HEK293T (cell line): Measurements from ENCODE around the gene PRKCZ.

Experiments
- BHLHE40 ChIP-seq: fragments of 450-650 bp; IDR thresholded peaks from 2 replicates; pipeline ENCODE4 v1.6.1; 2016; ENCODE audit warnings: mild to moderate bottlenecking, moderate library complexity, borderline replicate concordance
- CTBP1 ChIP-seq: fragments of 450-650 bp; IDR thresholded peaks from 2 replicates; pipeline ENCODE4 v1.6.1; 2016; ENCODE audit warnings: borderline replicate concordance
- ELF4 ChIP-seq: fragments of 450-650 bp; IDR thresholded peaks from 2 replicates; pipeline ENCODE4 v1.6.1; 2017; ENCODE audit warnings: antibody characterized with exemption
- FOXA1 ChIP-seq: fragments of 450-650 bp; IDR thresholded peaks from 2 replicates; pipeline ENCODE4 v1.6.1; 2016; ENCODE audit warnings: mild to moderate bottlenecking
- FOXK2 ChIP-seq: fragments of 450-650 bp; IDR thresholded peaks from 2 replicates; pipeline ENCODE4 v1.6.1; 2016; ENCODE audit warnings: mild to moderate bottlenecking
- FOXM1 ChIP-seq: fragments of 450-650 bp; IDR thresholded peaks from 2 replicates; pipeline ENCODE4 v1.6.1; 2017; ENCODE audit warnings: mild to moderate bottlenecking, borderline replicate concordance
- HDGF ChIP-seq: fragments of 450-650 bp; IDR thresholded peaks from 2 replicates; pipeline ENCODE4 v1.6.1; 2017; ENCODE audit warnings: antibody characterized with exemption, borderline replicate concordance
- SP1 ChIP-seq: fragments of 450-650 bp; IDR thresholded peaks from 2 replicates; pipeline ENCODE4 v1.6.1; 2017
- TARDBP ChIP-seq: fragments of 450-650 bp; IDR thresholded peaks from 2 replicates; pipeline ENCODE4 v1.6.1; 2016

DNA sequence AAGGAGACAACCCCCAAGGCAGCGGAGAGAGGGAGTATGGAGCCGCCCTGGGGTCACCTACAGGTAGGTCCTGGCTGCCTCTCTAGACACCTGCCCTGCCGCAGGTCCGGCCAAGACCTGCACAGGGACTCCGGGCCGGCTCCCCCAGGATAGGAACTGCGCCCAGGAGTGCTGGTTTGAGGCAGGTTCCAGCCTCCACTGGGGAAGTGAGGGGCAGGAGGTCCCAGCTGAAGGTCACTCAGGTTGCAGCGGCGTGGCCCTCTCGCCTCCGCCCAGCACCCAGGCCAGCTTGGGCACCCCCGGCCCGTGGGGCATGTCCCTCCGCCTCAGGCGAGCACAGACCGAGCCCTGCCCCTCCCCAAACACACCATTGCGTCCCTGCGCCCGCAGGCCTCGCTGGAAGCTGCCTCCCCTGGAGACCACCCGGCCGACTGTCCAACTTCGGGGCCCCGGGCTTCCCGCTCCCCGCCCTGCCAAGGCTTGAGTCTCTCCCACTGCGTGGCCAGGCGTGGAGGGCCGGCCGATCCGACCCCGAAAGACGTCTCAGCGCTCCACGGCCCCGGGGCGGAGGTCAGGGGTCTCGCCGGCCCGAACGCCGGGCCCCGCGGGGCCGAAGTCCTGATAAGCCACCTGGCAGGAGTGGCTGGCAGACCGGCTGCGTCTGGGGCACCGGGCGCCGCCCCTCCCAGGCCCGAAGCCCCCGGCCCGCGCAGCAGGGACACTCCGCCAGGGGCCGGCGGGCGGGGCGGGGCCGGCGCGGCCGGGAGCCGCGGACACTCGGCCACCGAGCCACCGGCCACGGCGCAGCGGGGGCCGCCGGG, 176.5 kb downstream of the PRKCZ start:
- no peak for TF ChIP-seq HDGF
- TF ChIP-seq ELF4, result no peak
- TF ChIP-seq CTBP1, result no peak
- TF ChIP-seq TARDBP, result no peak
- no peak; the same call in 1 of the 2 replicates for TF ChIP-seq FOXM1
- no peak for TF ChIP-seq FOXA1
- TF ChIP-seq SP1, result no peak
- TF ChIP-seq FOXK2, result no peak
- no peak for TF ChIP-seq BHLHE40
